GM12801 (cell line): ENCODE data around the gene LTA4H.

Source experiments
- CTCF ChIP-seq: IDR thresholded peaks from one replicate; pipeline ENCODE4 v1.5.1; 2011; ENCODE audit warnings: control low read depth; ENCODE audit not compliant: insufficient read length; ENCODE audit errors: extremely low read depth

LTA4H gene

GRCh38 chr12:96064271-96064670 lies 28.9 kb upstream of the LTA4H start:
- TF ChIP-seq CTCF, result no peak

- TF ChIP-seq CTCF, result no peak
Observed at GRCh38 chr12:96063046-96063445, 27.7 kb upstream of the LTA4H start.

GRCh38 chr12:96061864-96062453 lies 26.6 kb upstream of the LTA4H start:
- TF ChIP-seq CTCF, result no peak

- TF ChIP-seq CTCF, result no peak
Observed at GRCh38 chr12:96061323-96061722, 25.9 kb upstream of the LTA4H start.

GRCh38 chr12:96060041-96060440 lies 24.7 kb upstream of the LTA4H start:
- TF ChIP-seq CTCF, result no peak

GRCh38 chr12:96057986-96058553 lies 22.7 kb upstream of the LTA4H start:
- no peak for TF ChIP-seq CTCF

GRCh38 chr12:96056646-96057455 lies 21.5 kb upstream of the LTA4H start:
- no peak for TF ChIP-seq CTCF
